Ascending aorta (tissue), 2 donors: ENCODE data around the gene TXNRD1. TPM values are rescaled to one million over a fixed set of nuclear protein-coding genes. Genes with fewer than 3 reads are reported as not detected.
"Not testable (repeated sequence)": the region's sequence is repeated elsewhere in the genome, so short reads cannot be mapped to it uniquely, and the experiment has no call there.

ENCODE experiments used
- DNase-seq, 2 donors: peaks; one replicate each; pipeline ENCODE4 v3.0.0-alpha.2; 2019; ENCODE audit warnings: low spot score in 2 of 2
- H3K27ac ChIP-seq, 2 donors: fragments of 200-600 bp; sonication (generic); one replicate each; pipeline ENCODE4 v1.5.1; 2016 to 2017; ENCODE audit warnings: mild to moderate bottlenecking in 1 of 2
- H3K27me3 ChIP-seq: fragments of 200-600 bp; sonication (generic); one replicate; pipeline ENCODE4 v1.5.1; 2017
- H3K36me3 ChIP-seq, 2 donors: fragments of 200-600 bp; sonication (generic); one replicate each; pipeline ENCODE4 v1.5.1; 2016
- H3K4me1 ChIP-seq, 2 donors: fragments of 200-600 bp; sonication (generic); one replicate each; pipeline ENCODE4 v1.5.1; 2016 to 2017; ENCODE audit warnings: mild to moderate bottlenecking in 1 of 2
- H3K4me3 ChIP-seq, 2 donors: fragments of 200-600 bp; sonication (generic); one replicate each; pipeline ENCODE4 v1.5.1; 2016 to 2017; ENCODE audit warnings: mild to moderate bottlenecking in 1 of 2
- H3K9me3 ChIP-seq, 2 donors: fragments of 200-600 bp; sonication (generic); one replicate each; pipeline ENCODE4 v1.5.1; 2016
- intact Hi-C: fragments of 100-400 bp; cut with DNase I; formaldehyde crosslinking; loops from one replicate; pipeline ENCODE4 v1.15.1; 2023
- total RNA-seq: library from RNA; depleted of rRNA; stranded (reverse); fragments of >200 nt; gene quantifications from one replicate; pipeline ENCODE4 v1.1.0, GENCODE V29; 2016
- TF ChIP-seq, protein P1 (sequence below), 3 experiments: fragments of 200-600 bp in 2 of 3; fragments of 450-650 bp in 1 of 3; sonication (generic) in 2 of 3; IDR thresholded peaks; one replicate each; pipeline ENCODE4 v1.5.1; 2016 to 2019; ENCODE audit warnings: antibody characterized with exemption in 3 of 3, mild to moderate bottlenecking in 1 of 3, moderate library complexity in 1 of 3

Gene TXNRD1
- total RNA-seq, 1 donor from 2014 or later, result 67.4 TPM

DNA sequence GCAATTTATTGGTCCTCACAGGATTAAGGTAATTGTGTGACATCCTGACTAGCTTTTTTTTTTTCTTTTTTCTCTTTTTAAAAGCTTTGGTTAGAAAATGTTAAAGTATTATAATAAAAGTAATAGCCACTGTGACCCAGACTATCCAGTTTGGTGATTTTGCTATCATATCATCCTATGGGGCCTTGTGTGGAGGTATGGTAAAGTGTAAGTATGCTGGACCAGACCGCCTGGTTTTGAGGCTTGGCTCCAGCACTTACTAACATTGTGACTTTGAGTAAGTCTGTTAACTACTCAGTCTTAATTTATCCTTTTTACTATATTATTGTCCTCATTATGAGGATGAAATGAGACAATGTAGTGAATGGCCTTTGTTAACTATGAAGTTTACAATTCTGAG, 103.4 kb downstream of the TXNRD1 start:
- Histone ChIP-seq H3K36me3 (peaks cover 82 to 90% of the 10 kb centered on the region in 2 donors), H3K4me3 (no peak overlapping the region), H3K9me3 (no peaks in the 10 kb centered on the region), H3K4me1 (no peaks in the 10 kb centered on the region), H3K27ac (no peak overlapping the region), H3K27me3 (no peaks in the 10 kb centered on the region)
- TF ChIP-seq, protein P1, sequence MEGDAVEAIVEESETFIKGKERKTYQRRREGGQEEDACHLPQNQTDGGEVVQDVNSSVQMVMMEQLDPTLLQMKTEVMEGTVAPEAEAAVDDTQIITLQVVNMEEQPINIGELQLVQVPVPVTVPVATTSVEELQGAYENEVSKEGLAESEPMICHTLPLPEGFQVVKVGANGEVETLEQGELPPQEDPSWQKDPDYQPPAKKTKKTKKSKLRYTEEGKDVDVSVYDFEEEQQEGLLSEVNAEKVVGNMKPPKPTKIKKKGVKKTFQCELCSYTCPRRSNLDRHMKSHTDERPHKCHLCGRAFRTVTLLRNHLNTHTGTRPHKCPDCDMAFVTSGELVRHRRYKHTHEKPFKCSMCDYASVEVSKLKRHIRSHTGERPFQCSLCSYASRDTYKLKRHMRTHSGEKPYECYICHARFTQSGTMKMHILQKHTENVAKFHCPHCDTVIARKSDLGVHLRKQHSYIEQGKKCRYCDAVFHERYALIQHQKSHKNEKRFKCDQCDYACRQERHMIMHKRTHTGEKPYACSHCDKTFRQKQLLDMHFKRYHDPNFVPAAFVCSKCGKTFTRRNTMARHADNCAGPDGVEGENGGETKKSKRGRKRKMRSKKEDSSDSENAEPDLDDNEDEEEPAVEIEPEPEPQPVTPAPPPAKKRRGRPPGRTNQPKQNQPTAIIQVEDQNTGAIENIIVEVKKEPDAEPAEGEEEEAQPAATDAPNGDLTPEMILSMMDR (IDR thresholded peaks at IDR 0.05), result no peak
- intact Hi-C loops, result no loop called here
- no peak for DNase-seq

DNA sequence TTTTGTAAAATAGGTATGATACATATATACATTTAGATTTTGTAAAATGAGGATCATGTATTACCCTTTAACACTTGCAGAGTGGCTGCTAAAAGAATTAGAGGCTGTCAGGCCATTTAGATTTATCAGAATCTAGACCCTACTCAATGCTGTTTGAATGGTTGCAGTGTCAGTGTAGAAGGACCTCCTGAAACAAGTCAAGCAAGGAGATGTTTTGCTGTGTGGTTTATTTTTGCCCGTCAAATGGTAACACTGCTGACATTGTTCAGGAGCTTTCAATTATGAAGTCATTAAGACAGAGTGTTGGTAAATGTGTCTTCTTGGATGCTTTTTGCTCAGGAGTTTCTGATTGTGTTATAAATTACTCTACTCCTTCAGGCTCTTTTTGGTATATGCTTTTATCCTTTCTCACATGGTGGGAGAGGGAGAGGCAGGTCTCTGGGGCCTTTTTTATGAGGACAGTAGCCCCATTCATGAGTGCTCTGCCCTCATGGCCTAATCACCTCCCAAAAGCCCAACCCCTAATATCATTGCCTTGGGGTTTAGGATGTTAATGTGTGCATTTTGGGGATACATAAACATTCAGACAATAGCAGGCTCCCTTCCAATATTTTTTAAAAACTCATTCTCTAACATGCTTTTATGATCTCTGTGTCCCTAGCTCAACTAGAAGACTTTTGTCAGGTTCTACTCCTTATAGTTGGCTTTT, 104.5 kb downstream of the TXNRD1 start:
- no peak for DNase-seq
- peaks cover 82 to 90% of the 10 kb centered on the region in 2 donors for H3K36me3 ChIP-seq
- H3K4me3 ChIP-seq, result no peak overlapping the region
- no peaks in the 10 kb centered on the region for H3K9me3 ChIP-seq
- no peaks in the 10 kb centered on the region for H3K4me1 ChIP-seq
- no peak overlapping the region for H3K27ac ChIP-seq
- intact Hi-C loops, result no loop called here
- no peaks in the 10 kb centered on the region for H3K27me3 ChIP-seq
- TF ChIP-seq, protein P1 (IDR thresholded peaks at IDR 0.05), result no peak

DNA sequence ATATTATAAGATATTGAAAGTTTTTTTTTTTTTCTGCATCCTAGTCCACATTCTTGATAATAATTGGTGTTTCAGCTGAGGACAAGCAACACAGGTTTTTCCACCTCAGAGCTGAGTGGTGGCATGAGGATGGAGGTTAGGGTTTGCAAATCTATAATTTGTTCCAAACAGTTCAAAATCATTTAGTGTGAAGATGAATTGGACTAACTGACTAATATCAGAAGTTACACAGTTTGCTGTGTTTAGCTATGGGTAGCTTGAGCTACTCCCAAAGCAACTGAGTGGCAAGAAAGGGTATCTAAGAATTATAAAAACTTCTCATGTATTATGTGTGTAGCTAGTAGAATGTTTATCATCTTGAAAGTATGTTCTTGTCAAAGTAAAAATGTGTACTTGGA, 105.0 kb downstream of the TXNRD1 start:
- no peak overlapping the region for H3K4me3 ChIP-seq
- intact Hi-C loops, result no loop called here
- TF ChIP-seq, protein P1 (IDR thresholded peaks at IDR 0.05), result no peak
- H3K27me3 ChIP-seq, result no peaks in the 10 kb centered on the region
- no peaks in the 10 kb centered on the region for H3K4me1 ChIP-seq
- peaks cover 82 to 90% of the 10 kb centered on the region in 2 donors for H3K36me3 ChIP-seq
- no peak for DNase-seq
- no peak overlapping the region for H3K27ac ChIP-seq
- no peaks in the 10 kb centered on the region for H3K9me3 ChIP-seq

DNA sequence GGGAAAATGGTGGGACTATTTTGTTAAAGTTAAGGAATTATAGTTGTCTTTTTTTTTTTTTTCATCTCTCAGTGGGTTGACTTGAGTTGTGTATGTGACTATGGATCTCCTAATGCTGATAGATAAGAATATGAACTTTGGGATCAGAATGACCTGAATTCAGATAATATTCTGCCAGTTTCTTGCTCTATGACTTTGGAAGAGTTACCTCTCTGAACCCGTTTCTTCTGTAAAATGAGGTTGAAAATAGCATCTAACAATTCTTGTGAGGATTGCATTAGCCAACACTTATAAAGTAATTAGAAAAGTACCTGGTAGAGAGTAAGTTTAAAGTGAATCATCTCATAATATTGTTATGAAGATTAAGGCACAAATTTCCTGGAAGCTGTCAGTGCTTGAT, 106.4 kb downstream of the TXNRD1 start:
- intact Hi-C loops, result no loop called here
- Histone ChIP-seq H3K36me3 (peaks cover 80 to 86% of the 10 kb centered on the region in 2 donors), H3K9me3 (no peaks in the 10 kb centered on the region), H3K4me3 (no peak overlapping the region), H3K27ac (no peak overlapping the region), H3K4me1 (no peaks in the 10 kb centered on the region), H3K27me3 (no peaks in the 10 kb centered on the region)
- no peak for DNase-seq
- TF ChIP-seq, protein P1 (IDR thresholded peaks at IDR 0.05), result no peak

DNA sequence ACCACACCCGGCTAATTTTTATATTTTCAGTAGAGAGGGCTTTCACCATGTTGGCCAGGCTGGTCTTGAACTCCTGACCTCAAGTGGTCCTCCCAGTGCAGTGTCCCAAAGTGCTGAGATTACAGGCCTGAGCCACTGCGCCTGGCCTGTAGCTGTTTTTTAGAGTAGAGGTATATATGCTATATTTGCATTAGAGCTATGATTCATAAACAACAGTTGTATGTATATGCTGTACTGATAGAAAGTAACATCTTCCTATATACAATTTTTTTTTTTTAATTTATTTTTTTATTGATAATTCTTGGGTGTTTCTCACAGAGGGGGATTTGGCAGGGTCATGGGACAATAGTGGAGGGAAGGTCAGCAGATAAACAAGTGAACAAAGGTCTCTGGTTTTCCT, 107.0 kb downstream of the TXNRD1 start:
- H3K36me3 ChIP-seq, result peaks cover 82 to 86% of the 10 kb centered on the region in 2 donors
- intact Hi-C loops, DNase-seq: not testable (repeated sequence)

DNA sequence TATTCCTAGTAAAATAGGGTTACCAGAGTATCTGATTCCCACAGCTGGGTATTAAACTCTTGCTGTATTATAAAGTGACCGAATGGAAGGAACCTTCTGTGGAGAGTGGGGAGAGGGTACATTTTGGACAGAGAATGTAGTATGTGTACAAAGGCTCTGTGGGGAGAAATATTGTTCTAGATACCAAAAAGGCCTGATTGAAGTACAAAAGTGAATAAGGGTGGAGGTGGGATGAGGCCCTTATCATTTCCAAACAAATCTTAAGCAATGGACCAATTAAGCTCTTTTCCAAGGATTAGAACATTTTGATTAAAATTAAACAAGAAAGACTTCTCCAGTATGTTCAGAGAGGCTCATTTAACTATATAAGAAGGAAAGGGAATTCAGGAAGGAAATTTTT, 108.3 kb downstream of the TXNRD1 start:
- no peaks in the 10 kb centered on the region for H3K4me1 ChIP-seq
- H3K9me3 ChIP-seq, result no peaks in the 10 kb centered on the region
- H3K4me3 ChIP-seq, result no peak overlapping the region
- H3K36me3 ChIP-seq, result peaks cover 84 to 86% of the 10 kb centered on the region in 2 donors
- H3K27me3 ChIP-seq, result no peaks in the 10 kb centered on the region
- TF ChIP-seq, protein P1 (IDR thresholded peaks at IDR 0.05), result no peak
- H3K27ac ChIP-seq, result no peak overlapping the region
- intact Hi-C loops, result no loop called here
- DNase-seq, result no peak

More for the DNA sequence above, 107.0 kb downstream of the TXNRD1 start:
- H3K4me1 ChIP-seq, H3K4me3 ChIP-seq, H3K27ac ChIP-seq, H3K27me3 ChIP-seq, H3K9me3 ChIP-seq: not testable (repeated sequence)

DNA sequence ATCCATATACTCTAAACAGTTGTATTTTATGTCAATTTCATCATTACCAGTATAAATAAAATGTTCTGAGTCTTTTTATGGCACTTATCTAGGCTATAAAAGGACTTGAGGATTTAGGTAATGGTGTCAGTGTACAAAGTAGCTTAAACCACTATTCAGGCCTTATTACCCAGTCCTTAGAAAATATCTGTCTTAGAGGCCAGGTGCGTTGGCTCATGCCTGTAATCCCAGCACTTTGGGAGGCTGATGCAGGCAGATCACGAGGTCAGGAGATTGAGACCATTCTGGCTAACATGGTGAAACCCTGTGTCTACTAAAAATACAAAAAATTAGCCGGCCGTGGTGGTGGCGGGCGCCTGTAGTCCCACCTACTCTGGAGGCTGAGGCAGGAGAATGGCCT, 112.7 kb downstream of the TXNRD1 start:
- peaks cover 82 to 90% of the 10 kb centered on the region in 2 donors for H3K36me3 ChIP-seq
- H3K27ac ChIP-seq, intact Hi-C loops, DNase-seq, H3K4me1 ChIP-seq, H3K4me3 ChIP-seq, H3K27me3 ChIP-seq, H3K9me3 ChIP-seq: not testable (repeated sequence)
